ENCODE data around the gene SPRR2A.
"Not testable (repeated sequence)": the region's sequence is repeated elsewhere in the genome, so short reads cannot be mapped to it uniquely, and the experiment has no call there.

Gene SPRR2A

GRCh38 chr1:153057375-153057774, at the start of gene SPRR2A:
Gene SPRR2A, minus strand, starts transcription at chr1:153057512. Its CDS starts 777 bp downstream, at chr1:153056735.
- DNase-seq: no peak

GRCh38 chr1:153100245-153100644, 42.9 kb upstream of the SPRR2A start:
- DNase-seq: no peak

- DNase-seq: no peak
Observed at GRCh38 chr1:153099461-153100045, 42.2 kb upstream of the SPRR2A start.

DNA sequence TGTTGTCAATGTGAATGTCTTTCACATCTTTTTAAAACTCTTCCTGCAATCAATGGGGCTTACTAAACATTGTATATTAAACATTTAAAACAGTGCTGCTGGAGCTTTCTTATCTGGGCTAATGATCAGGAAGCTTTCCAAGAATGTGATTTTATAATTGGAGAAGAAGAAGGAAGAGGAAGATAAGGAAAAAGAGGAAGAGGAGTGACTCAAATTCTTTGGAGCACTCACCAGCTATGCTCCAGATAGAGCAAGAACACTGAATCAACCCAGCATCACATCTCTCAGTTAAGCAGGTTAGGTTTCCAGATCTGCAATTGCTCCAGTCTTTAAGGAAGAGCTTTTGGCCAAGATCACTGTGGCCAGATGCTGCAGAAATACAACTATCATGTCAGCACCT, 38.5 kb upstream of the SPRR2A start:
- DNase-seq: no peak

DNA sequence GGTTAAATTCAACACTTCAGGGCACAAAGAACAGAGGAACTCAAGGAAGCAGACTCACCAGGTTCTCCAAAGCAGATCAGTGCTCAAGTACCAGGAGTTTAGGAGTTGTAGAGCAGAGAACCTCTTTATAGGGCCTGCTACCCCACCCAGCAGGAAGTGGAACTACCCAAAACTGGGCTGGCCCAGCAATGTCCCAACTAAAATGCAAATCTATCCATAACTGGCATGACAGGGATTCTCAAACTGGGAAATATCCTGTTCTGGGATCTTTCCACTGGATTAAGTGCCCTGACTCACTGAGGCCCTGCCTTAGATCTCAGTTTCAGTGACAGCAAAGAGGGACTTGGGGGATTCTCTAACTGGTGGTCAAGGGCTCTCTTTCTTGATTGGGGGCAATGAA, 37.1 kb upstream of the SPRR2A start, which contains the start of gene SPRR2E:
Gene SPRR2E (minus strand): TSS at position 101 of the 400 bp plus-strand sequence. CDS start 775 bp downstream, outside the sequence.
- DNase-seq: no peak

DNA sequence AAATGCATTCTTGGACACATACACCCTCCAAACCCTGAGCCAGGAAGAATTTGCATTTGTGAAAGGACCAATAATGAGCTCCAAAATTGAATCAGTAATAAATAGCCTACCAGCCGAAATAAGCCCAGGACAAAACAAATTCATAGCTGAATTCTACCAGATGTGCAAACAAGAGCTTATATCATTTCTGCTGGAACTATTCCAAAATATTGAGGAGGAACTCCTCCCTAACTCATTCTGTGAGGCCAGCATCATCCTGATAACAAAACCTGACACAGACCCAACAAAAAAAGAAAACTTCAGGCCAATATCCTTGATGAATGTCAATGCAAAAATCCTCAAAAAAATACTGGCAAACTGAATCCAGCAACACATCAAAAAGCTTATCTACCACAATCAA, 30.3 kb upstream of the SPRR2A start:
- DNase-seq: no peak

DNA sequence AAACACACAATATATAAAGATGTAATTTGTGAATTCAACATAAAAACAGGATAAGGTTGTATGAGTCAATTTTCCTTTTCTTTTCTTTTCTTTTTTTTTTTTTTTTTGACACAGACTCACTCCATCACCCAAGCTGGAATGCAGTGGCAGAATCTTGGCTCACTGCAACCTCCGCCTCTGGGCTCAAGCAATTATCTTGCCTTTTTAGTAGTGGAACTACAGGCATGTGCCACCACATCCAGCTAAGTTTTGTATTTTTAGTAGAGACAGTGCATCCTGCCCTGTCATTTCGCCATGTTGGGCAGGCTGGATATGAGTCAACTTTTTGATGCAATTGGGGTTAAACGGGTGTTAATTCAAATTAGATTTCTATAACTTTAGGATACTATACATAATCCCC, 24.4 kb upstream of the SPRR2A start:
- DNase-seq: no peak

GRCh38 chr1:153072806-153073726, 15.8 kb upstream of the SPRR2A start:
- DNase-seq: no peak

DNA sequence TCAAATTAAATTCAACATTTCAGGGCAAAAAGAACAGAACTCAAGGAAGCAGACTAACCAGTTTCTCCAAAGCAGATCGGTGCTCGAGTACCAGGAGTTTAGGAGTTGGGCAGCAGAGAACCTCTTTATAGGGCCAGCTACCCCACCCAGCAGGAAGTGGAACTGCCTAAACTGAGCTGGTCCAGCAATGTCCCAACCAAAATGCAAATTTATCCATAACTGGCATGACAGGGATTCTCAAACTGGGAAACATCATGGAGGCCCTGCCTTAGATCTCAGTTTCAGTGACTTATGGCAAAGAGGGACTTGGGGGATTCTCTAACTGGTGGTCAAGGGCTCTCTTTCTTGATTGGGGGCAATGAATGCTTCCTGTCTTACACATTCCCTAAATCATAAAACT, 14.2 kb upstream of the SPRR2A start, which contains the start of gene SPRR2B:
Gene SPRR2B (minus strand): TSS at position 101 of the 400 bp plus-strand sequence. CDS start 772 bp downstream, outside the sequence.
- no peak for DNase-seq

DNA sequence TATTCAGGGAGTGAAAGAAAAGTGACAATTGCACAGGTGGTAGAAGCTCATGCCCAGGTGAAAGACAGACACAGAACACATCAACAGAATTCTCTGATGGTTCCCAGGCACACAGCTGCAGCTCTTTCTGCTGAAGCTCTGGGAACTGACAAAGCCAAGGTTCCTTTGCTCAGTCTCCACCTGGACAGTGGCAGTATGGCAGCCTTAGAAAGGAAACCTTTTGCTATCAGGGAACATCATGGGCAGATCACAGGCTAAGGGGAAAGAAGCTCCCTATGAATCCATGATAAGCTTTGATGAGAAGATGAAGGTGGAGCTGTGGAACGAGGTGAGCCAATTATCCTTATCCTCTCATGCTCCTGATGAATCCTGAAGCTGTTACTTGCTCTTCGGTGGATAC, 12.9 kb upstream of the SPRR2A start:
- DNase-seq: no peak

GRCh38 chr1:153058826-153059784, 1.8 kb upstream of the SPRR2A start:
- DNase-seq: no peak

DNA sequence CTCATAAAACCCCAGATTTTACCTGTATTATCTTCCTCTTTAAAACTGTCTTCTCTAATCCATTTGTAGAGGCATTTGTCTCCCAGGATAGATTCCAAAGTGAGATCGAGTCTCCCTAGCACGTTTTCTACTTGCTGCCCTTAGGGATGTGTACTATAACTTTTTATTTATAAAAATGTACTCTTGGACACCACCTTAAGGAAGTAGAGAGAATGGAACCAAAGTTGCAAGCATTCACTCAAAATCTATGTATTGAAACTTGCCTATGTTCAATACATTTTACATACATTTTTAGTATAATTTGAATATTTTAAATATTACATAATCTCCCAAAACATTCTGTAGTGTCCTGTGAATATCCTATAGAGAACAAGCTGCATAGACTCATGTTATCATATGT, 842 bp upstream of the SPRR2A start:
- no peak for DNase-seq

DNA sequence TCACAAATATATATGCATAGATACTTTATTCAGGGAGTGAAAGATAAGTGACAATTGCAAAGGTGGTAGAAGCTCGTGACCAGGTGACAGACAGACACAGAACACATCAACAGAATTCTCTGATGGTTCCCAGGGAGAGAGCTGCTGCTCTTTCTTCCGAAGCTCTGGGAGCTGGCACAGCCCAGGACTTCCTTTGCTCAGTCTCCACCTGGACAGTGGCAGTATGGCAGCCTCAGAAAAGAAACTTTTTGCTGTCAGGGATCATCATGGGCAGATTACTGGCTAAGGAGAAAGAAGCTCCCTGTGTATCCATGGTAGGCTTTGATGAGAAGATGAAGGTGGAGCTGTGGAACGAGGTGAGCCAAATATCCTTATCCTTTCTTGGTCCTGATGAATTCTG, 1.2 kb downstream of the SPRR2A start:
- DNase-seq: not testable (repeated sequence)

DNA sequence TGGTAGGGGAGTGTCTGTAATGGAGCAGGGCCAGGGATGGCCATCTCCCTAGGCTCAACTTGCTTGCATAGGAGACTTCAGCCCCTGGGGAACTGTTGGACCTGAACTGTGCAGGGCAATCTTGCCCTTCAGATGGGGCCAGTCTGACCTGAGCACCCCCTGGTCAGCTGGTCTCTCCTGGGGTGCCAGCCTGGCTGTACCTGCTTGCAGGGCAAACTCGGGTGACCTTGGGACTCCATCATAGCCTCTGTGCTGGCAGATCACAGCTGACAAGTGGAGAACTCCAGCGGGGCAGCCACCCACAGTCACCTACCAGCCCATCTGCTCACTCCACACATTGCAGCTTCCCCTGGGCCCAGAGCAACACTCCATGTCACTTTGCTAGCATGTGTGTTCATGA, 8.1 kb downstream of the SPRR2A start:
- no peak for DNase-seq

DNA sequence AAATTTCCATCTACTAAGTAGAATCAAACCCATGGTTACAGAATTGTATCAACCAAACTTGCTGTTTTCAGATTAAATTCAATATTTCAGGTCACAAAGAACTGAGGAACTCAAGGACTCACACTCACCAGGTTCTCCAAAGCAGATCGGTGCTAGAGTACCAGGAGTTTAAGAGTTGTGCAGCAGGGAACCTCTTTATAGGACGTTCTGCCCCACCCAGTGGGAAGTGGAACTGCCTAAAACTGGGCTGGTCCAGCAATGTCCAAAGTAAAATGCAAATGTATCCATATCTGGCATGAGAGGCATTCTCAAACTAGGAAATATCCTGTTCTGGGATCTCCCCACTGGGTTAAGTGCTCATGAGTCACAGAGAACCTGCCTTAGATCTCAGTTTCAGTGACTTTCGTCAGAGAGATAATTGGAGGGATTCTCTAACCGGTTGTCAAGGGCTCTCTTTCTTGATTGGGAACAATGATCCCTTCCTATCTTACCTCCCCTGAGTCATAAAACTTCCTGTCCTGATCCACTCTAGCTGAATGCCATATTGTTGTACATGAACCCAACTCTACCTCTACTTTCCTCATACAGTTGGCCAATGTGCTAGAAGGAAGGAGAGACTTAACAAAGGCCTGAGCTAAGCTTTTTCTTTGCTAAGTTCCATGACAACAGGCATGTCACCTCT, 16.2 kb downstream of the SPRR2A start, which contains the start of gene SPRR2D:
Gene SPRR2D (minus strand): TSS at position 171 of the 682 bp plus-strand sequence. CDS start 774 bp downstream, outside the sequence.
- DNase-seq: no peak

DNA sequence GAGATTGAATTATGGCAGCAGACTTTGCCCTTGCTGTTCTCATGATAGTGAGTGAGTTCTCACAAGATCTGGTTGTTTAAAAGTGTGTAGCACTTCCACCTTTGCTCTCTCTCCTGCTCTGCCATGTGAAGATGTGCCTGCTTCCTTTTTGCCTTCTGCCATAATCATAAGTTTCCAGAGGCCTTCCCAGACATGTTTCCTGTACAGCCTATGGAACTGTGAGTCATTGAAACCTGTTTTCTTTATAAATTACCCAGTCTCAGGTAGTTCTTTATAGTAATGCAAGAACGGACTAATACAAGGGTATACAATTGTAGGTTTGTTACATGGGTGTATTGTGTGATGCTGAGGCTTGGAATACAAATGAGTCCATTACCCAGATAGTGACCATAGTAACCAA, 22.1 kb downstream of the SPRR2A start:
- DNase-seq: no peak

DNA sequence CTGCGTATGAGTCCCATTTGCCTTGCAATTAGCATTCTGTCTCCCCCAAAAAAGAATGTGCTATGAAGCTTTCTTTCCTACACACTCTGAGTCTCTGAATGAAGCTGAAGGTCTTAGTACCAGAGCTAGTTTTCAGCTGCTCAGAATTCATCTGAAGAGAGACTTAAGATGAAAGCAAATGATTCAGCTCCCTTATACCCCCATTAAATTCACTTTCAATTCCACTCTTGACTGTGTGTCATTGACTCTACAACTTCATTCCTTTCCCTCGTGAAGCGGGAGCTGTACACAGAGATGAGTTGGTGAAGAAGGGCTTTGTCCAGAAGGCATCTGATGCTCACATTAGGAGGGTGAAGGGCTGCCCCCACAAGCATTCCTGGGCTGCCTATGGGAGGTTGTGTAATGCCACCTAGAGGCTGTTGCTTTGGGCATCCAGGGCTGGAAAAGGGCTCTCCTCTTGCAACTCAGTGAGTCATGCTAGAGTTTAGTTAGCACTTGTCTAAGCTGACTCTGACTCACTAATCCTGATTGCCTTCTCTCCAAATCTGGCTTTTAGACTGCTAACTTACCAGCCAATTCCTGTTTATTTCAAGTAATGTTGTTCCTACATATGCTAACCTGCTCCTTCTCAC, 24.5 kb downstream of the SPRR2A start:
- DNase-seq: peak in 1 of 2 experiments; percentile 25

DNA sequence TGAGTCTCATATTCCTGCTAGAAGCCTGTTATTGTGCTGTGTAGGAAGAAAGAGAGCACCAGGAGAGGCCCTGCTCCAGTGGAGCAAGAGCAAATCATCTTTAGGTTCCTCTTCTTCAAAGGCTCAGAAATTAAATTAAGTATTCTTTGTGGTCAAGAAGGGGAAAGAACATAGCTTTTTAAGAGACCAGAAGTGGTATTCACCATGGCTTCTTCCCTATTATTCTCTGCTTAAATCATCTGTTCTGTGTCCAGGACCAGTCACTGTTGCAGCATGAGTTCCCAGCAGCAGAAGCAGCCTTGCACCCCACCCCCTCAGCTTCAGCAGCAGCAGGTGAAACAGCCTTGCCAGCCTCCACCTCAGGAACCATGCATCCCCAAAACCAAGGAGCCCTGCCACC, 25.2 kb downstream of the SPRR2A start:
- DNase-seq: no peak

GRCh38 chr1:153030895-153031294, 26.4 kb downstream of the SPRR2A start, which contains the start of gene SPRR1B:
Gene SPRR1B, plus strand, starts transcription at chr1:153031203. Its CDS starts 1,143 bp downstream, at chr1:153032346.
- DNase-seq: no peak

- no peak for DNase-seq
Observed at GRCh38 chr1:153028766-153029165, 28.5 kb downstream of the SPRR2A start.

GRCh38 chr1:153025797-153026196, 31.5 kb downstream of the SPRR2A start:
- no peak for DNase-seq

Data from SHP77 (cell line).